GM19025 (cell line): ENCODE measurements around the gene METTL24.

Source experiments
- ATAC-seq: cut with Tn5 transposase; IDR thresholded peaks from one replicate; pipeline ENCODE4 v1.9.1; 2021; ENCODE audit warnings: mild to moderate bottlenecking, low read depth, moderate library complexity; ENCODE audit not compliant: unreplicated experiment

Gene METTL24

GRCh38 chr6:110340392-110340965, 17.7 kb downstream of the METTL24 start:
- no peak for ATAC-seq

DNA sequence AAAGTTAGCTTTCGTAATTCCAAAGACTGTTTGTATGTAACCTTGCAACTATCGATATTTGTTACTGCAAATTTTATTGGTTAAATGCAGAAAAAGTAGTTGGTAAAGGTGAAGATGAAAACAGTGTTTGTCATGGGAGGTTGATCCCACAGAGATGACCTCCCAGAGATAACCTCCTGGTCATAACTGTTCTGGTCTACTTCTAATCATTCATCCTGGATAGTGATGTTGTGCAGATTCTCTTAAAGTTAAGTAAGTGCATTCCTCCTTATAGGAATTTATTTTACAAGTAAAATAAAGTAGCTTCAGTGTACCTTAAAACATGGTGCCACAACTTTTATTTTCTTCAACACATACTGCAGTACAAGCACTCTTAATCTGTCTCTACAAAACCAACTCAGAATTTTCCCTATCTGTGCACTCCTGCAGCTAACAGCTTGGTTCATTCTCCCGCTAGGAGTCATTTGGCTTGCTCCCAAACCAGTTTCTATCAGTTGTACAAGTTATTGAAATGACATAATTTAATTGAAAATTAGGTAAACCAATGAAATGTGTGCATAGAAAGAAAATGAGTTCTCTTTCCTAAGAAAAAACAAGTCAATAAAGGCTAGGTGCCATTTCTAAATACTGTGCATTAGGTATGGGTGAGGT, 19.2 kb downstream of the METTL24 start:
- ATAC-seq: no peak

DNA sequence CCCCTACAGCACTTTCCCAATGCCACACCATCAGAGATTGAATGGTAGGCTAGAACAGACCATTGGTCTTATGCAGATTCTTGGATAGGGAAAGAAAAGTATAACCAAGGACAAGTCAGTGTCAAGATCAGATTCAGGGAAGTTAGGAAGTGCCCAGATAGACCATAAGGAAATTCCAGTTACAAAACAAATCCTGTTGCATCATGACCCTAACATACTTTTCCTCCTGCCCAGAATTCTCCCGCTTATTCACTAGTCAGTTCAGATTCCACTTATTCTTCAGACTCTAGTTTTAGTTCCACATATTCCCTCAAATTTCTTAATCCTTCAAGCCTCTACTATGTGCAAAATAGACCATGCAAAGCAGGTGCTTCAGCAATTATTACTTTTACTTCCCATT, 20.7 kb downstream of the METTL24 start:
- no peak for ATAC-seq

DNA sequence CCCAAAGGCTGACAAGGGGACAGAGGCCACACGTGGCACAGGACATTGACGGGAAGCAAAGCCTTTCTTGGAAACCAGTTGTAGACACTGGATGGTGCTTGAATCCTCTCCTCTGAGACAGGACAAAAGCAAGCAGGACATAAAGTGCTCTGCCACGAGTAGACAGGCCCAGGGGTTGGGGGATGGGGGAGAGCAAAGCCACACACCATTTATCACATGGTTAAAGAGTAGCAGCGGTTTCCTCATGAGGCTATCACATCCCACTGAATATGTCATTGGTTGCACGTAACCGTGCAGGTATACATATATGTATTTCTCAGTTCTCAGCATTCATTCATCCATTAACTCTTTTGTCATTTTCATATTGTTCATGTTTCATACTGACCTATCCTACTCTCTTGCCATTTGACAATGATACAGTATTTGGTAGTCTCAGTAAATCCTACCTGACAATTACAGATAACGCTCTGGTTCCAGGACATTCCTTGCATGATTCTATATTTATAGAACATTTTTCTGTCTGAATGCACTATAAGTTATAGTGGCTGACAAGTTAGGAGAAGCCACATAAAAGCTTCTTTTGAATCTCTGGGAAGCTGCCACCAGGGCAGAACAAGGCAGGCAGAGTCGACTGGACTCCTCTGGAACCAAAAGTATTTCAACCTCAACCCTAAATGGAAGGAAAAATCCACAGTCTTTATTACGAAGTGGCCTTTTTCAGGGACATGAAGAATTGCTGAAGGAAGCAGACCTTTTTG, 23.5 kb downstream of the METTL24 start:
- ATAC-seq: no peak

- ATAC-seq: no peak
These were observed 25.9 kb downstream of the METTL24 start for GRCh38 chr6:110332281-110332680.

DNA sequence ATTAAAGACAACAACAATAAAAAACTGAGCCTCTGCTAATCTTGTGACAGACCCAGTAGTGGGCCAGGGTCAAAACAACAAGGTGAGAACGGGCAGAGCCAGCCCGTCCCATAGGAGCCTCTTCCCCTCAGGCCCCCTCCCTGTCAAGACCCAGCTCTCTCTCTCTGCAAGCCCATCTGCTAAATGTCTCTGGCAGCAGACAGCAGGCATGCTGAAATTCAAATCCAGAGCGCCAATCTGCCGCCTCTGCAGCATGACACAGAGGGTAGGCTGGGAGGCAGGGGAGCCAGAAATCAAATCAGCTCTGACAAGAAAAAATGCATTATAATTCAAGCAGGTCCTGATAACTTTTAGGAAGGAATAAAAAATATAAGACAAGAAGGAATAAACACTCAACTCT, 26.3 kb downstream of the METTL24 start:
- ATAC-seq: no peak

DNA sequence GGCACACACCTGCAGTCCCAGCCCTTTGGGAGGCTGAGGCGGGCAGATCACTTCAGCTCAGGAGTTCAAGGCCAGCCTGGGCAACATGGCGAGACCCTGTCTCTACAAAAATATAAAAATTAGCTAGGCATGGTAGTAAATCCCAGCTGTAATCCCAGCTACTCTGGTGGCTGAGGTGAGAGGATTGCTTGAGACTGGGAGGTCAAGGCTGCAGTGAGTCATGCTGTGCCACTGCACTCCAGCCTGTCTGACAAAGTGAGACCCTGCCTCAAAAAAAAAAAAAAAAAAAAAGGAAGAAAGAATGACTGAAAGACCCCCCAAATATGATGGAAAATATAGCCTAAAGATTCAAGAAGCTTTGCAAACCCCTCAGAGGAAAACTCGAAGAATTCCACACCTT, 26.8 kb downstream of the METTL24 start:
- ATAC-seq: no peak

DNA sequence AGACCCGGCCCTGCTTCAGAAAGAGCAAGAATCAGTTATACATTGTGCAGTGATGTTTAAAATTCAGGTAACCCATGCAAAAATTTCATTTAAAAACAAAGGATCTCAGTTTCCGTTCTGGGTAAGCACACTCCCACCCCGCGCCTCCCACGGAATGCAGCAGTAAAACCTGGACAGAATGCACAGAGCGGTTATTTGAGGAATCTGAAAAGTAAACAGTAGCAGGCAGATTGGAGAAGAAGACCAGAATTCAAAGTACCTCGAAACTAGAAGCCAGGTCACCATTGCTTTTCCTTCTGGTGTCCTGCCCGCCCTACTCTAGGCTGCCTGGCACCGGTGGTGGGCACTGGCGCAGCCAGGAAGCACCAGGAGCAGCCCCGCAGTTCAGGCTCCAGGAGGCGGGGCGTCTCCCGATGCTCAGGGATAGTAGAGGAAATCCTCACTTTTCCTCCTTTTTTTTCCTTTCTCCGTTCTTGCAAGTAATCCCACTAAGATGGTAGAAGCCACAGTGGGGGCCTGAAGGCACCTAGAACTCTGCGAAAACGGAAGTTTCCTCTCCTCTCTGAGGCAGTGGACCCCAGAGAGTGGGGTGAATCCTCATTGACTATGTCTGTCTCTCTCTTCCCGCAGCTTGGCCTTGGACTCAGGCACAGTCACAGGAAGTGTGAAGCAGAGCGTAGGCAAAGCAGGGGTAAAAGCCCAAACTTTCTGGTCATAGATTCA, 28.3 kb downstream of the METTL24 start:
- ATAC-seq: no peak

- ATAC-seq: no peak
These were observed 28.8 kb downstream of the METTL24 start for GRCh38 chr6:110329348-110329713.

DNA sequence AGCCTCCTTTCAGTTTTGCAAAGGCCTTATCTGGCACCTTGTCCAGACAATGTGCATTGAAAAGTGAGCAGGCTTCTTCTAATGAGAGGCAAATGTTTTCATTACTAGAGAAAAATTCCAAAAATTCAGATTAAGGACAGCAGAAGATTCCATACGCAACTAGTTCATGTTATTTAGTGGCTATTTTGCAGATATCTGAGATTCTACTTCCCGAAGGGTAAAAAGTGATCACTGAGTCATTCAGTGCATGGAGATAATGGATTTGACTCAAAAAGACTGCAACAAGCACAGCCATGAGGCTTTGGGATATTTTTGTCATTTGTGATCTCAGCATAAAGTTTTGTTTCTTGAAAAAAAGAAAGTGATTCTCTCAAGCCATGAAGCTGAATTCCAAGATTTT, 29.9 kb downstream of the METTL24 start:
- no peak for ATAC-seq

- no peak for ATAC-seq
These were observed 30.8 kb downstream of the METTL24 start for GRCh38 chr6:110327391-110327790.

DNA sequence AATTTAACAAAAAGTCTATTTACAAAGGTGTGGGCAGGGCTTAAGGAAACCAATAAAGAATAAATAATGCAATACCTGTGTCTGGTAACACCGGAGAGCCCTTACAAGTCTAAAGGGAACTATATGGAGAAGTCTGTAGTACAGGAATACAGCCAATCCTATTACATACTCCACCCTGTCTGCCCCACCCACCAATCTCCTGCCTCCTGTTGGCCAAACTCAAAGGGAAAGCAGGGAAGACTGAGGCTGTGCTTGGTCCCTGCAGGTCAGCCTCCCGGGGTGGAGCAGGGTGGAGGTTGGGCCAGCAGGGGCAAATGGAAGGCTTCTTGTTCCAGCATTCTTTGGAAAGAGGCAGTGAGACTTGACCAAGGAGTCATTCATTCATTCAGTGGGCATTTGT, 31.5 kb downstream of the METTL24 start:
- no peak for ATAC-seq

DNA sequence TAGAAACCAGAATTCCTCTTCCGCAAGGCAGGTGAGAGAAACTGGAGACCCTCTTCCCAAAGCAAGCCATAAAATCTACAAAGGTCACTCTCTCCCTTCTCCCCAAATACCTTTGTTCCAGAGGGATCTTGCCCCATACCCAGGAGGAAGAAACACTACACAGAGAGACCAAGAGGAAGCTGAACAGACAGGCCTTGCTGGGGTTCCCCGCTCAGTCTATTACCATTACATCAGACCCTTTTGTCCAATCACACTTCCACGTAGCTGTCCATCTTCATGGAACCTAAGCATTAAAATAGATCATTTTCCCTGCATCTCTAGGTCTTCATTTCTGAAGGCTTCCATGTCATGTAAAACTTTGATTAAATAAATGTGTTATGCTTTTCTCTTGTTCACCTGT, 32.1 kb downstream of the METTL24 start:
- ATAC-seq: no peak

GRCh38 chr6:110325197-110325596, 33.0 kb downstream of the METTL24 start:
- ATAC-seq: no peak

DNA sequence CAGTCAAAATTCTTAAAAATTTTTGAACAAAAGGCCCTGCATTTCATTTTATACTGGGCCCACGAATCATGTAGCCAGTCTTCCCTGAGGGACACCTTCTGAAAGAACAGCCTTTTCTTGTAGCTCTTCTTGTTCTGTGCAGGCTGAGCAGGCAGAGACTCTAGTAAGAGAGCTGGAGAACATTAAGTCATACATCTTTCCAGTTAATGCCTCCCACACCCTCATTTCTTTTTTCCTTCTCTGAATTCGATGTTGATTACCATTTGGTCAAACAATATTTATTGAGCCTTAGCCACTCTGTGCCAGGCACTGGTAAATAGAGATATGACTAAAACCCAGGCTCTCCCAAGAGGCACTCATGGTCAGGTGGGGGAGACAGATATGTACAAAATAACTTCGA, 33.6 kb downstream of the METTL24 start:
- ATAC-seq: no peak

GRCh38 chr6:110323258-110323657, 34.9 kb downstream of the METTL24 start:
- no peak for ATAC-seq

GRCh38 chr6:110322874-110323242, 35.3 kb downstream of the METTL24 start:
- no peak for ATAC-seq

DNA sequence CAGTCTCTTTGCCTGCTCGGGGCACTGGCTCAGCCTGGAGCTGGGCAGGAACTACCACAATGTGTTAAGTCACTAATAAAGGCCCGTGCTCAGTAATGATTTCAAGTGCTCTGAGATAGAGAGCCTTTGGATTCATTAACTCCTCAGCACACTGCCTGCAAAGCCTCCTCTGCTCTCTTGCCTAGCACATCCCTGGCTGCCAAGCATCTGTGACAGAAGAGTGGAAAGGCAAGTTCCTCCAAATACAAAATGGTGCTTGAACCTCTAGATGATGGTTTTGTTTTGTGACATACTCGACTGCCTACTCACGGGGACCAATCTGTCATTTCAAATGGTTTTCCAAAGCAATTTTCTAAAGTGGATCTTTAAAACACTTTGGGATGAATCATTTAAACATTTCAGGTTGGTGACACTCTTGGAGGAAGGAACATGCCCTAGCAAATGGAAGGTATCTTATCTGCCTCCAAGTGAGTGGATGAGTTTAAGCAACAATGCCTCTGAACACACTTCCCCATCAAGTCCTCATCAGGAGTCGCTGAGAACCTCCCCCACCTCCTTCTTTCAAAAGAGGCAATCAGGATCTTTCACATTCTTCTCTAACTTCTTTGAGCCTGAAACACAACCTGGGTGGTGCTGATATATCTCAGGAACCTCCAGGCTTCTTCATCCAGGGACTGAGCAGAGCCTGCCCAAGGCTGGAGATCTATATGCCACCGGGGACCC, 35.8 kb downstream of the METTL24 start:
- no peak for ATAC-seq

GRCh38 chr6:110320307-110320706, 37.8 kb downstream of the METTL24 start:
- ATAC-seq: no peak

DNA sequence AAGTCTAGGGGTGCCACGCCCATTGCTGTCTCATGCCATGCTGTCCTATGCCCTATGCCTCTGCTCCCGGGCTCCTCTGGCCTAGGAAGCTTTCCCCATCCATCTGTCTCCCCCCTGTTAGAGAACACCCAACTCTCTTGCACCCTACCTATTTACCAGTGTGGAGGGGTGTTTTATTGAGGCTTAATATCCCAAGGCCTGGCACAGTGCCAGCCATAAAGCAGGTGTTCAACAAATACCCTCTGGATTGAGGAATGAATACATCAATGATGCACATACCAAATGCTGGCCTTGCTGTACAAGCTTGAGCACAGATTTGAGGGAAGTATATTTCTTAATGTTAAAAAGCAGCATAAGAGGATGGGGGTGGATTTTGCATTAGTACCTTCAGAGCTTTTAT, 38.3 kb downstream of the METTL24 start:
- no peak for ATAC-seq

- ATAC-seq: no peak
These were observed 38.8 kb downstream of the METTL24 start for GRCh38 chr6:110319381-110319780.
